ENCODE data around the gene OR2B3. TPM values are rescaled to one million over a fixed set of nuclear protein-coding genes. Genes with fewer than 3 reads are reported as not detected.
"Not testable (repeated sequence)": the region's sequence is repeated elsewhere in the genome, so short reads cannot be mapped to it uniquely, and the experiment has no call there.

The OR2B3 gene
- total RNA-seq, result not detected in 2 replicates

- no peak for DNase-seq (ENCODE audit: low read depth in 2 of 2)
Observed at GRCh38 chr6:29087213-29087612, at the start of gene OR2B3. TSS of gene OR2B3 (minus strand) at chr6:29087313. CDS start at chr6:29087248, 65 bp downstream.

- DNase-seq (ENCODE audit: low read depth in 2 of 2), result no peak
Observed at GRCh38 chr6:29131691-29132090, 44.6 kb upstream of the OR2B3 start.

- DNase-seq (ENCODE audit: low read depth in 2 of 2), result no peak
Observed at GRCh38 chr6:29130644-29131043, 43.5 kb upstream of the OR2B3 start.

- DNase-seq (ENCODE audit: low read depth in 2 of 2), result no peak
Observed at GRCh38 chr6:29129326-29130012, 42.4 kb upstream of the OR2B3 start.

GRCh38 chr6:29114964-29115363 is 27.9 kb upstream of the OR2B3 start:
- DNase-seq (ENCODE audit: low read depth in 2 of 2), result not testable (repeated sequence)

- DNase-seq (ENCODE audit: low read depth in 2 of 2), result no peak
Observed at GRCh38 chr6:29112135-29112534, 25.0 kb upstream of the OR2B3 start.

- DNase-seq (ENCODE audit: low read depth in 2 of 2), result no peak
Observed at GRCh38 chr6:29107758-29108157, 20.6 kb upstream of the OR2B3 start, which contains the start of gene OR2J3. TSS of gene OR2J3 (plus strand) at chr6:29108058. CDS start at chr6:29111891, 3,833 bp downstream.

GRCh38 chr6:29099190-29099589 is 12.1 kb upstream of the OR2B3 start, which contains the start of gene OR2J1:
TSS of gene OR2J1 (plus strand) at chr6:29099490. CDS start at chr6:29100943, 1,453 bp downstream.
- no peak for DNase-seq (ENCODE audit: low read depth in 2 of 2)

- no peak for DNase-seq (ENCODE audit: low read depth in 2 of 2)
Observed at GRCh38 chr6:29097803-29098202, 10.7 kb upstream of the OR2B3 start.

- DNase-seq (ENCODE audit: low read depth in 2 of 2), result no peak
Observed at GRCh38 chr6:29092957-29093356, 5.8 kb upstream of the OR2B3 start.

- DNase-seq (ENCODE audit: low read depth in 2 of 2), result no peak
Observed at GRCh38 chr6:29082457-29082856, 4.7 kb downstream of the OR2B3 start.

- DNase-seq (ENCODE audit: low read depth in 2 of 2), result no peak
Observed at GRCh38 chr6:29081312-29081711, 5.8 kb downstream of the OR2B3 start.

GRCh38 chr6:29079203-29079602 is 7.9 kb downstream of the OR2B3 start:
- DNase-seq (ENCODE audit: low read depth in 2 of 2), result no peak

- DNase-seq (ENCODE audit: low read depth in 2 of 2), result peak; percentile 2 to 26
Observed at GRCh38 chr6:29071831-29072723, 15.0 kb downstream of the OR2B3 start.

- DNase-seq (ENCODE audit: low read depth in 2 of 2), result no peak
Observed at GRCh38 chr6:29051680-29052079, 35.4 kb downstream of the OR2B3 start.

GRCh38 chr6:29045075-29045474 is 42.0 kb downstream of the OR2B3 start, which contains the start of gene OR2W1:
TSS of gene OR2W1 (minus strand) at chr6:29045175. CDS start at chr6:29045175, 0 bp downstream.
- no peak for DNase-seq (ENCODE audit: low read depth in 2 of 2)

Other genes starting within 250 kb of the OR2B3 start
- gene TRIM27, start 163.3 kb downstream of the OR2B3 start, total RNA-seq, result 39.2 and 59.9 TPM in 2 replicates
- under 0.01 and 0.13 TPM in 2 replicates for gene ZNF311, start 82.0 kb downstream of the OR2B3 start, total RNA-seq
- not detected in 2 replicates for gene OR2W1, start 42.1 kb downstream of the OR2B3 start, total RNA-seq
- not detected in 2 replicates for gene OR2J1, start 12.2 kb upstream of the OR2B3 start, total RNA-seq
- not detected in 2 replicates for gene OR2J3, start 20.7 kb upstream of the OR2B3 start, total RNA-seq
- not detected in 2 replicates for gene OR2J2, start 83.6 kb upstream of the OR2B3 start, total RNA-seq
- gene OR14J1, start 214.4 kb upstream of the OR2B3 start, total RNA-seq, result not detected in 2 replicates

All from dermis microvascular lymphatic vessel endothelial cell (primary cell).